Activated naive CD8-positive, alpha-beta T cell treated with anti-CD3 and anti-CD28 coated beads, Interleukin-2, amount 10 ng/mL, durations not matched to agents 7 days and 5 days (primary cell): ENCODE measurements around the gene GALNT9. TPM values are rescaled to one million over a fixed set of nuclear protein-coding genes. Genes with fewer than 3 reads are reported as not detected.
"Not testable (repeated sequence)": the region's sequence is repeated elsewhere in the genome, so short reads cannot be mapped to it uniquely, and the experiment has no call there.

Source experiments
- ATAC-seq: fragments of 150-1000 bp; cut with Tn5 transposase; one replicate; pipeline ENCODE4 v1.10.0; 2021; ENCODE audit warnings: low read depth, moderate library complexity
- POLR2A ChIA-PET: fragments of 350-600 bp; sonication (Branson Sonifier 250); formaldehyde crosslinking; loops from one replicate; lab custom pipeline; 2021; ENCODE audit warnings: antibody characterized with exemption; lab: Charles Lee
- DNase-seq: peaks from one replicate; pipeline ENCODE4 v3.0.0; 2021
- H3K27ac Mint-ChIP-seq: one replicate; pipeline ENCODE4 v1.8.0; 2022; ENCODE audit warnings: mild to moderate bottlenecking, mixed read lengths
- H3K27me3 Mint-ChIP-seq: one replicate; pipeline ENCODE4 v1.8.0; 2022; ENCODE audit warnings: mild to moderate bottlenecking, moderate library complexity, mixed read lengths
- H3K36me3 Mint-ChIP-seq: one replicate; pipeline ENCODE4 v1.8.0; 2021; ENCODE audit warnings: mild to moderate bottlenecking, mixed read lengths
- H3K4me1 Mint-ChIP-seq: one replicate; pipeline ENCODE4 v1.8.0; 2021; ENCODE audit warnings: mixed read lengths
- H3K4me3 Mint-ChIP-seq: one replicate; pipeline ENCODE4 v1.8.0; 2022; ENCODE audit warnings: mild to moderate bottlenecking, moderate library complexity, mixed read lengths
- H3K9me3 Mint-ChIP-seq: one replicate; pipeline ENCODE4 v1.8.0; 2021; ENCODE audit warnings: mixed read lengths
- total RNA-seq, 2 experiments: library from RNA; stranded (reverse); gene quantifications; one replicate each; pipeline ENCODE4 v1.2.3, GENCODE V29; 2021

GALNT9 gene
- total RNA-seq, 2 experiments from 2014 or later: not detected

DNA sequence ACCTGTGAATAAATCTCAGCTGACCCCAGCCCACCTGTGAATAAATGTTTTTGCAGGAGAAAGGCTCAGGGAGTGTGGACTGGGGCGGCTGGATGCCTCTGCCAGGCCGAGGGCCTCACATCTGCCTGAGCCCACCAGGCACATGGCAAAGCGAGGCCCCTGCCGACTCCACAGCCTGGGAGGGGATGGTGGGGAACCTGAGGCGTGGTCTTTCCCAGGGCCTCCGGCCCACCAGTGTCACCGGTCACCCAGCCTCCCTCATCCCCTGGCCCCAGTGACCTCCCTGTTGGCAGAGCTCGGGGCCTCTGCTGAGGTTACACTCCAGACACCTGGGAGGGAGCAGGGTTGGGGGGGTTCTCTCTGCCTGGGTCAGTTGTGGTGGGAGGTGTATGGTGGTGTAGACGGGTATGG is 177.0 kb downstream of the GALNT9 start:
- no peak overlapping the region for H3K4me3 Mint-ChIP-seq
- no peak overlapping the region for H3K27ac Mint-ChIP-seq
- POLR2A ChIA-PET: no interaction called here
- DNase-seq (peak; percentile 26), ATAC-seq (no peak)
- H3K9me3 Mint-ChIP-seq: no peaks in the 10 kb centered on the region
- H3K36me3 Mint-ChIP-seq: no peaks in the 10 kb centered on the region
- H3K4me1 Mint-ChIP-seq: peaks cover 1% of the 10 kb centered on the region
- no peaks in the 10 kb centered on the region for H3K27me3 Mint-ChIP-seq

GRCh38 chr12:132151766-132152410 is 177.5 kb downstream of the GALNT9 start:
- Mint-ChIP-seq H3K36me3 (no peaks in the 10 kb centered on the region), H3K4me1 (peaks cover 1% of the 10 kb centered on the region), H3K27ac (no peak overlapping the region), H3K27me3 (no peaks in the 10 kb centered on the region), H3K9me3 (no peaks in the 10 kb centered on the region), H3K4me3 (no peak overlapping the region)
- POLR2A ChIA-PET: no interaction called here
- ATAC-seq (no peak), DNase-seq (peak; percentile 29)

- no peak for ATAC-seq
- Mint-ChIP-seq H3K4me1 (peaks cover 4% of the 10 kb centered on the region), H3K27me3 (no peaks in the 10 kb centered on the region), H3K4me3 (no peak overlapping the region), H3K36me3 (no peaks in the 10 kb centered on the region), H3K27ac (peak overlapping the region; percentile 16), H3K9me3 (no peaks in the 10 kb centered on the region)
- DNase-seq: peak; percentile 26
- POLR2A ChIA-PET: no interaction called here
These were observed 178.1 kb downstream of the GALNT9 start for GRCh38 chr12:132151145-132151765.

- H3K4me3 Mint-ChIP-seq: no peak overlapping the region
- DNase-seq: peak; percentile 26
- no peaks in the 10 kb centered on the region for H3K27me3 Mint-ChIP-seq
- no peaks in the 10 kb centered on the region for H3K9me3 Mint-ChIP-seq
- peaks cover 2% of the 10 kb centered on the region for H3K36me3 Mint-ChIP-seq
- POLR2A ChIA-PET: no interaction called here
- H3K27ac Mint-ChIP-seq: no peak overlapping the region
- no peak for ATAC-seq
- H3K4me1 Mint-ChIP-seq: peaks cover 8% of the 10 kb centered on the region
These were observed 178.6 kb downstream of the GALNT9 start for GRCh38 chr12:132150780-132151144.

GRCh38 chr12:132149526-132149925 is 179.9 kb downstream of the GALNT9 start:
- ATAC-seq, POLR2A ChIA-PET, H3K4me3 Mint-ChIP-seq, H3K9me3 Mint-ChIP-seq, DNase-seq, H3K27ac Mint-ChIP-seq, H3K27me3 Mint-ChIP-seq, H3K36me3 Mint-ChIP-seq: not testable (repeated sequence)
- peaks cover 18% of the 10 kb centered on the region for H3K4me1 Mint-ChIP-seq

DNA sequence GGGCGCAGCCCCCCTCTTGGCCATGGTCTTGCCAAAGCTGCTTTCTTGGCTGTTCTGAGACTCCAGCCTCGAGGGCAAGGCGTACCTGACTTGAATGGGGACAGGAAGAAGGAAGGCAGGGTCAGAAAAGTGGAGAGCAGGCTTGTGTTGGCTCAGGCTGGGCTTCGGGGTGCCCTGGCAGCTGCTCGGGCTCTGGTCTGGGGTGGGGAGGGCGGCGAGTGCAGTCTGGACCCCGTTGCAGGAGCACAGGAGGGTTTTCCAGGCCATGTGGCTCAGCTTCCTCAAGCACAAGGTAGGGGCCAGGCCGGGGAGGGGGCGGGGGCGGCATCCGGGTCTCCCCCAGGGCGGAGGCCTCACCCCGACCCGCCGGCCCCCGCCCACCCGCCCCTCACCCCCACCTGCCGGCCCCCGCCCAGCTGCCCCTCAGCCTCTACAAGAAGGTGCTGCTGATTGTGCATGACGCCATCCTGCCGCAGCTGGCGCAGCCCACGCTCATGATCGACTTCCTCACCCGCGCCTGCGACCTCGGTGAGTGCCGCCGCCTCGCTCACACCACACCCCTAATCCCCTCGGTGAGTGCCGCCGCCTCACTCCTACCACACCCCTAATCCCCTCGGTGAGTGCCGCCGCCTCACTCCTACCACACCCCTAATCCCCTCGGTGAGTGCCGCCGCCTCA is 180.9 kb downstream of the GALNT9 start:
- H3K4me3 Mint-ChIP-seq: no peak overlapping the region
- POLR2A ChIA-PET: no interaction called here
- no peaks in the 10 kb centered on the region for H3K9me3 Mint-ChIP-seq
- peak; percentile 19 for DNase-seq
- no peaks in the 10 kb centered on the region for H3K27me3 Mint-ChIP-seq
- H3K36me3 Mint-ChIP-seq: peaks cover 2% of the 10 kb centered on the region
- peaks cover 16% of the 10 kb centered on the region for H3K4me1 Mint-ChIP-seq
- H3K27ac Mint-ChIP-seq: no peak overlapping the region
- ATAC-seq: no peak

GRCh38 chr12:132147423-132148367 is 181.7 kb downstream of the GALNT9 start:
- Mint-ChIP-seq H3K9me3 (no peaks in the 10 kb centered on the region), H3K4me1 (peaks cover 19% of the 10 kb centered on the region), H3K4me3 (no peak overlapping the region), H3K27me3 (no peaks in the 10 kb centered on the region), H3K36me3 (peaks cover 4% of the 10 kb centered on the region), H3K27ac (no peak overlapping the region)
- POLR2A ChIA-PET: no interaction called here
- DNase-seq: peak; percentile 28
- ATAC-seq: no peak

DNA sequence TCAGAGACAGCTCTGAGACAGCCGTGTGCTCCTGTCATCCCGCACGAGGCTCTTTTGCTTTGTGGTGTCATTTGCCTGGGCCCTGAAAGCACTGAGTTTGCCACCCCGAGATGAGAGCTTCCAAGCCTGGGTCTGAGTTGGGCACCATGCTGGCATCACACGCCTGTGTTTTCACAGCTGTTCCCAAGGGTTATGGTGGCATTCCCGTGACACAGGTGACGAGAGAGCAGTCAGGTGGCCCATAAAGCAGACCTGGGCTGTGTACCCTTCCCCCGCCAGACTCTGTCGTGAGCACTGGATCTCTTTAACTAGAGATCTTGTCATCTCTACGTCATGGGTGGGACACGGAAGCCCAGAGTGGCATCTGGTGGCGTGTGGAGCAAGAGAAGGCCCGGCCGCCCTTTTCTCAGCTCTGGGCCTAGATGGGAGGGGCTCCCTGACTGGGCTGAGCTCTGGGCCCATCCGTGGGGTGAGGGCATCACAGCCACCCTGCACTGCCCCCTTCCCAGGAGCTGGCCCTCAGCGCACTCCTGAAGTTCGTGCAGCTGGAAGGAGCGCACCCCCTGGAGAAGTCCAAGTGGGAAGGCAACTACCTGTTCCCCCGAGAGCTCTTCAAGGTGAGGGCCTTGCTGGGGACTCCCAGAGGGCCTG is 182.5 kb downstream of the GALNT9 start:
- peaks cover 19% of the 10 kb centered on the region for H3K4me1 Mint-ChIP-seq
- H3K9me3 Mint-ChIP-seq: no peaks in the 10 kb centered on the region
- H3K27me3 Mint-ChIP-seq: no peaks in the 10 kb centered on the region
- H3K27ac Mint-ChIP-seq: no peak overlapping the region
- peak; percentile 21 for DNase-seq
- no peak for ATAC-seq
- H3K36me3 Mint-ChIP-seq: peaks cover 4% of the 10 kb centered on the region
- no peak overlapping the region for H3K4me3 Mint-ChIP-seq
- POLR2A ChIA-PET: no interaction called here

Other genes with a start within 250 kb of the GALNT9 start
- 10 to 100 TPM; 31.9 to 33.5 TPM for gene DDX51, start 185.3 kb downstream of the GALNT9 start, total RNA-seq
- gene NOC4L, start 185.1 kb downstream of the GALNT9 start, total RNA-seq: 10 to 100 TPM; 29.3 to 29.4 TPM
- 10 to 100 TPM; 67.1 to 67.2 TPM for gene FBRSL1, start 160.6 kb upstream of the GALNT9 start, total RNA-seq